Osteocyte (in vitro differentiated cells): ENCODE data around the gene SERINC5. TPM values are rescaled to one million over a fixed set of nuclear protein-coding genes. Genes with fewer than 3 reads are reported as not detected.

Source experiments
- DNase-seq: peaks from one replicate; pipeline ENCODE4 v3.0.0; 2021; ENCODE audit warnings: mixed read lengths; ENCODE audit not compliant: unreplicated experiment; ENCODE audit errors: extremely low spot score
- H3K27ac Mint-ChIP-seq: one replicate; pipeline ENCODE4 v1.8.0; 2021; ENCODE audit warnings: mild to moderate bottlenecking, mixed read lengths; ENCODE audit not compliant: unreplicated experiment
- H3K27me3 Mint-ChIP-seq: one replicate; pipeline ENCODE4 v1.8.0; 2021; ENCODE audit warnings: mixed read lengths; ENCODE audit not compliant: unreplicated experiment
- H3K36me3 Mint-ChIP-seq: one replicate; pipeline ENCODE4 v1.8.0; 2021; ENCODE audit warnings: mixed read lengths; ENCODE audit not compliant: unreplicated experiment
- H3K4me1 Mint-ChIP-seq: one replicate; pipeline ENCODE4 v1.8.0; 2021; ENCODE audit warnings: mixed read lengths; ENCODE audit not compliant: unreplicated experiment
- H3K4me3 Mint-ChIP-seq: one replicate; pipeline ENCODE4 v1.8.0; 2021; ENCODE audit warnings: mild to moderate bottlenecking, moderate library complexity, mixed read lengths; ENCODE audit not compliant: unreplicated experiment
- H3K9me3 Mint-ChIP-seq: one replicate; pipeline ENCODE4 v1.8.0; 2021; ENCODE audit warnings: mixed read lengths; ENCODE audit not compliant: unreplicated experiment
- total RNA-seq: library from RNA; stranded (reverse); gene quantifications from 2 replicates; pipeline ENCODE4 v1.2.1, GENCODE V29; 2021
- TF ChIP-seq, protein P1 (sequence below): fragments of 200-600 bp; sonication (generic); IDR thresholded peaks from 2 replicates; pipeline ENCODE4 v1.5.0; 2021; ENCODE audit warnings: antibody characterized with exemption, mild to moderate bottlenecking, moderate library complexity

The SERINC5 gene
- total RNA-seq, 1 donor from 2014 or later, result 43.2 TPM

DNA sequence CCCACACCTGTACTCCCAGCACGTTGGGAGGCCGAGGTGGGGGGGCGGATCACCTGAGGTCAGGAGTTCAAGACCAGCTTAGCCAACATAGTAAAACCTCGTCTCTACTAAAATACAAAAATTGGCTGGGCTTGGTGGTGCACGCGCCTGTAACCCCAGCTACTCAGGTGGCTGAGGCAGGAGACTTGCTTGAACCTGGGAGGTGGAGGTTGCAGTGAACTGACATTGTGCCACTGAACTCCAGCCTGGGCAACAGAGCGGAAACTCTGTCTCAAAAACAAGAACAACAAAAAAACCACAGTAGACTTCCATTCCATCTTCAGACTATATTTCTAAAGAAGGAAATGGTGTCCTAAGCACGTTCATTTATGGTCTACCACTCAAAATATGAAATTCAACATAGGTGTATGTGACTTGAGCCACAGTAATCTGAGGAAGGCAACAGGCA is 14.2 kb upstream of the SERINC5 start:
- Mint-ChIP-seq H3K4me1 (peaks cover 6% of the 10 kb centered on the region), H3K9me3 (no peaks in the 10 kb centered on the region), H3K4me3 (no peak overlapping the region), H3K27ac (no peak overlapping the region), H3K27me3 (peaks cover 2% of the 10 kb centered on the region), H3K36me3 (no peaks in the 10 kb centered on the region)
- no peak for DNase-seq
- TF ChIP-seq, protein P1, sequence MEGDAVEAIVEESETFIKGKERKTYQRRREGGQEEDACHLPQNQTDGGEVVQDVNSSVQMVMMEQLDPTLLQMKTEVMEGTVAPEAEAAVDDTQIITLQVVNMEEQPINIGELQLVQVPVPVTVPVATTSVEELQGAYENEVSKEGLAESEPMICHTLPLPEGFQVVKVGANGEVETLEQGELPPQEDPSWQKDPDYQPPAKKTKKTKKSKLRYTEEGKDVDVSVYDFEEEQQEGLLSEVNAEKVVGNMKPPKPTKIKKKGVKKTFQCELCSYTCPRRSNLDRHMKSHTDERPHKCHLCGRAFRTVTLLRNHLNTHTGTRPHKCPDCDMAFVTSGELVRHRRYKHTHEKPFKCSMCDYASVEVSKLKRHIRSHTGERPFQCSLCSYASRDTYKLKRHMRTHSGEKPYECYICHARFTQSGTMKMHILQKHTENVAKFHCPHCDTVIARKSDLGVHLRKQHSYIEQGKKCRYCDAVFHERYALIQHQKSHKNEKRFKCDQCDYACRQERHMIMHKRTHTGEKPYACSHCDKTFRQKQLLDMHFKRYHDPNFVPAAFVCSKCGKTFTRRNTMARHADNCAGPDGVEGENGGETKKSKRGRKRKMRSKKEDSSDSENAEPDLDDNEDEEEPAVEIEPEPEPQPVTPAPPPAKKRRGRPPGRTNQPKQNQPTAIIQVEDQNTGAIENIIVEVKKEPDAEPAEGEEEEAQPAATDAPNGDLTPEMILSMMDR, result no peak

DNA sequence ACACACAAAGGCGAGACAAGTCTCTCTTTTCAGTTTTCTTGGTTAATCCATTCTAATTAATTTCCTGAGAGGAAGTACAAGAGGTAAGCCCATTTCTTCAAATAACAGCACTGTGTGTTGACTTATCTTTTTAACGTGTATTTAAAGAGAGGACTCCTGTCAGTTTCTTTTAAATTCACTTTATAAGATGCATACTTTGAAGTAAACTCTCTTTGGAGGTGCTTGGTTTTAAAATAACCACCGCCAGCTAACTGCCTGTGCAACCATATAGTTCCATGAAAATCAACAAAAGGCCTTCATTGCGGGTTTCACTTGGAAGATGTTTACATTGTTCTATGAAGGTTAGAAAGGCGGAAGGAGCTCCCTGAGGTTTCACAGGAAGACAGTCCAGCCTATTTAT is 13.1 kb upstream of the SERINC5 start:
- no peak overlapping the region for H3K27ac Mint-ChIP-seq
- H3K27me3 Mint-ChIP-seq, result peaks cover 3% of the 10 kb centered on the region
- no peak for DNase-seq
- H3K36me3 Mint-ChIP-seq, result no peaks in the 10 kb centered on the region
- no peak overlapping the region for H3K4me3 Mint-ChIP-seq
- TF ChIP-seq, protein P1, result no peak
- H3K4me1 Mint-ChIP-seq, result peaks cover 6% of the 10 kb centered on the region
- H3K9me3 Mint-ChIP-seq, result no peaks in the 10 kb centered on the region

DNA sequence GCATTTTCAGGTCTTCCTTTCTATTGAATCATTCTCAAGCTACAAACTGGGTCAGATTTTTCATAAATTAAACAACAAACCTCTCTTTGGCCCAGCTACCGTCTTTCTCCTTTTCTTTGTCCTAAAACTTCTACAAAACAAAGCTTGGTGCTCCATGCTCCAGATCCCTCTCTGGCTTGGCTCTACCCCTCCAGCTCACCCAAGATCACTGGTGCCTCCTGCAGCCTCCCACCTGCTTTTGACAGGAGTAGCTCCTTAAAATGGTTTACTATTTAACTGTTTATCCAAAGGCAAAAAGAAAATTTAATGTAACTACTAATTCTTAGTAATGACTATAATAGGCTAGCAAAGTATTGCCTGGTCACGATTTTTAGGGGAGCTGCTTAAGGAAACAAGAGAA is 10.7 kb upstream of the SERINC5 start:
- no peaks in the 10 kb centered on the region for H3K36me3 Mint-ChIP-seq
- H3K27me3 Mint-ChIP-seq, result peaks cover 3% of the 10 kb centered on the region
- no peak overlapping the region for H3K4me3 Mint-ChIP-seq
- no peak for DNase-seq
- TF ChIP-seq, protein P1, result no peak
- no peak overlapping the region for H3K27ac Mint-ChIP-seq
- no peaks in the 10 kb centered on the region for H3K9me3 Mint-ChIP-seq
- H3K4me1 Mint-ChIP-seq, result peaks cover 6% of the 10 kb centered on the region

DNA sequence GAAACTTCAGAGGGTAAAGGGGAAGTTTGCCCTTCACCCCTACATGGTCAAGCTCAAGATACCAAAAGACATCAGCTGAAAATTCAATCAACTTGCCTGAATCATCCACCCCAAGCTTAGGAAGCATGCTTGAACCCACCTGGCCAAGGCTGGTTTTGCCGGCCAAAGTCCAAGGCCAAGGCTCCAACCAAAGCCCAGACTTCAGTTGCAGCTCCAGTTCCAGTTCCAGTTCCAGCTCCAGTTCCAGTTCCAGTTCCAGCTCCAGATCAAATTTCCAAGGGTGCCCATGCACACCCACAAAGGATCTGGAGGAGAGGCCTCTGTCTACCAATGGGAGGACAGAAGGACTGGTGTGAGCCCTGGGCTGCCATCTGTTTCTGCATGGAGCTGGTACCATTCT is 4.6 kb upstream of the SERINC5 start:
- H3K9me3 Mint-ChIP-seq, result no peaks in the 10 kb centered on the region
- H3K4me1 Mint-ChIP-seq, result peaks cover 12% of the 10 kb centered on the region
- DNase-seq, result no peak
- no peak overlapping the region for H3K27ac Mint-ChIP-seq
- H3K36me3 Mint-ChIP-seq, result no peaks in the 10 kb centered on the region
- TF ChIP-seq, protein P1, result no peak
- H3K4me3 Mint-ChIP-seq, result no peak overlapping the region
- H3K27me3 Mint-ChIP-seq, result peaks cover 3% of the 10 kb centered on the region

DNA sequence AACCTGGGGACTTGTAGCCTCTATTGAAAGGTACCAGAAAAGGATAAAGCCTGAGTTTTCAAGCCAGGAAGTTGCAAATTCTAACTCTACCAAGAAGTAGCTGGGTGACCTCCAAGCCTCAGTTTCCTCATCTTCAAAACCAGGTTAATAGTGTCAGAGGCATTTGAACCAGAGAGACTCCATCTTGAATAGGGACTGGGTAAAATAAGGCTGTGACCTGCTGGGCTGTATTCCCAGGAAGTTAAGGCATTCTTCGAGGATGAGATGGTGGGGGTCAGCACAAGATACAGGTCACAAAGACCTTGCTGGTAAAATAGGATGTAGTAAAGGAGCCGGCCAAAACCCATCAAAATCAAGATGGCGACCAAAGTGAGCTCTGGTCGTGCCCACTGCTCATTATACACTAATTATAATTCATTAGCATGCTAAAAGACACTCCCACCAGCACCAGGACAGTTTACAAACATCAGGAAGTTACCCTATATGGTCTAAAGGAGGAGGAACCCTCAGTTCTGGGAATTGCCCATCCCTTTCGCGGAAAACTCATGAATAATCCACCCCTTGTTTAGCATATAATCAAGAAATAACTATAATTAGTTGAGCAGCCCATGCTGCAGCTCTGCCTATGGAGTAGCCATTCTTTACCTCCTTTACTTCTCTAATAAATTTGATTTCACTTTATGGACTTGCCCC is 3.8 kb upstream of the SERINC5 start:
- H3K9me3 Mint-ChIP-seq, result no peaks in the 10 kb centered on the region
- no peak overlapping the region for H3K4me3 Mint-ChIP-seq
- no peak overlapping the region for H3K27ac Mint-ChIP-seq
- DNase-seq, result no peak
- TF ChIP-seq, protein P1, result no peak
- peaks cover 15% of the 10 kb centered on the region for H3K4me1 Mint-ChIP-seq
- H3K27me3 Mint-ChIP-seq, result no peaks in the 10 kb centered on the region
- no peaks in the 10 kb centered on the region for H3K36me3 Mint-ChIP-seq
